NAMALWA (cell line): Measurements from ENCODE around the gene KRTAP19-1.
A peak's percentile ranks its signal among the peaks of the same experiment; 100 is the strongest.

Source experiments
- DNase-seq: peaks from one replicate; pipeline ENCODE4 v3.0.0-alpha.2; 2015; ENCODE audit warnings: low spot score

Gene KRTAP19-1

DNA sequence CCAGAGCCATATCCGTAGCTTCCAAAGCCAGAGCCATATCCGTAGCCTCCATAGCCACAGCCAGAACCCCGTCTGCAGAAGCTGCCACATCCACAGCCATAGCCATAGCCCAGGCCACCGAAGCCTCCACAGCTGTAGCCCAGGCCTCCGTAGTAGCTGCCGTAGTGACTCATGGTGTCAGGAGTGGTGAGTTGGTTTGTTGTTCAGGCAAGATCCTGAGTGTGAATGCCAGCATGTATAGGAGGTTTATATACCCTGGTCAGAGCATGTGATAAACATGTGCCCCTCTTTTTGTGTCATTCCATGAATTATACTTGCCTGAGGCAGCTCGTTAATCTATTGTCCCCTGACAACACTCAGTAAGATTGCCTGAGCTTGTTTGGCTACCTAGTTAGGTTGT is at the start of gene KRTAP19-1:
KRTAP19-1 (minus strand) TSS at position 223 of the 400 bp plus-strand sequence; CDS start at position 173, 50 bp downstream.
- DNase-seq, result no peak

DNA sequence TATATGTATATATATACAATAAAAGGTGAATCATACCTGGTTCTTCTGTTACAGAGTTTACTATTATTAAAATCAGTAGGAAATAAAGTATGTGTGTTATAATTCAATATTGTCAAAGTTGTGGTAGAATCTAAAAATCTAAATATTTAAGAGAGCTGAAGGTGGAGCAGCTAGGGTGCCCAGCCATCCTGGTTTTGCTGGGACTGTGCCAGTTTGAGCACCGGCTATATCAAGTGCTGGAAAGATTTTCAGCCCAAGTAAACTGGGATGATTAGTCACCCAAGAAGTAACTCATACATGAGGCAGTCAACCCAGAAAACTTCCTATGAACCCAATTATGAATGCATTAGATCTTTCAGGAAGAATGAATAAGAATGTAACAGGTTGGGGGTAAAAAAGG is 38.7 kb upstream of the KRTAP19-1 start:
- DNase-seq, result no peak

DNA sequence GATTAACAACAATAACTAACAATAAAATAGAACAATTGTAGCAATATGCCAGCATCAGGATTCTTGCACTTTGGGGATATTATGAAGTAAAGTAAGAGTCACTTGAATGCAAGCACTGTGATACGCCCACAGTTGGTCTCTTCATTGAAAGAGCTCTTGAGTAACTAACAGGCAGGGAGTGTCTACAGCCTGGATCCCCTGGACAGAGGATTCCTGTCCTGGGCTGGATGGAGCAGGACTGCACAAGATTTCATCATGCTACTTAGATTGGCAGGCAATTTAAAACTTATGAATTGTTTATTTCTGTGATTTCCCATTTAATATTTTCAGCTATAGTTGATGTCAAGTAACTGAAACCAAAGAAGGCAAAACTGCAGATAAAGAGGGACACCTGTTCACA is 35.5 kb upstream of the KRTAP19-1 start:
- DNase-seq, result no peak

DNA sequence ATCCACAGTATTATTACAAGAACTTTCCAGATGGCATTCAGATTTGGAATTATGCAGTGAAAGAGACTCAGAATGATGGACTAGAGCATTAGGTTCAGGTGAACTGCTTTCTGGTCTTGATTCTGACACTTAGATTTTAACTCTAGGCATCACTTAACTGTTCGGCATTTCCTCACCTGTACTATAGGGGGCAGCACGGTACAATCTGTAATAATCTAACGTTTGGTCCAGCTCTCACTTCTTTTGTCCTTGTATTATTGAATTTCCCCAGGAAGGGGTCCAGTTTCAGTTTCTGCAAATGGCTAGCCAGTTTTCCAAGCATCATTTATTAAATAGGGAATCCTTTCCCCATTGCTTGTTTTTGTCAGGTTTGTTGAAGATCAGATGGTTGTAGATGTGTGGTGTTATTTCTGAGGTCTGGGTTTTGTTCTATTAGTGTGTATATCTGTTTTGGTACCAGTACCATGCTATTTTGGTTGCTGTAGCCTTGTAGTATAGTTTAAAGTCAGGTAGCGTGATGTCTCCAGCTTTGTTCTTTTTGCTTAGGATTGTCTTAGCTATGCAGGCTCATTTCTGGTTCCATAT is 25.5 kb upstream of the KRTAP19-1 start:
- peak; percentile 20 for DNase-seq

DNA sequence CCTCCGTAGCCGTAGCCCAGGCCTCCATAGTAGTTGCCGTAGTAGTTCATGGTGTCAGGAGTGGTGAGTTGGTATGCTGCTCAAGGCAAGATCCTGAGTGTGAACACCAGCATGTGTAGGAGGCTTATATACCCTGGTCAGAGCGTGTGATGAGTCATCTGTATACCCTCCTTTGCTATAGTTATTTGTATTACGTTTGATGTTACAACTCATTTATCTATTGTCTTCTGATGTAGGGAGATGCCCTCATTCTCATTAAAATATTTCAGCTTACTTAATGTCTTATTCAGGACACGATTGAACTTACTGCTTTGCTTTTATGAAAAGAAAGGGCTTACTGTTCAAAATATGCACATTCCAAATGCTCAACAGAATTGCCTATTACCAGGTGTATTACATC is 21.9 kb upstream of the KRTAP19-1 start, which contains the start of gene KRTAP19-5:
KRTAP19-5 (minus strand) TSS at position 101 of the 400 bp plus-strand sequence; CDS start at position 50, 51 bp downstream.
- no peak for DNase-seq

DNA sequence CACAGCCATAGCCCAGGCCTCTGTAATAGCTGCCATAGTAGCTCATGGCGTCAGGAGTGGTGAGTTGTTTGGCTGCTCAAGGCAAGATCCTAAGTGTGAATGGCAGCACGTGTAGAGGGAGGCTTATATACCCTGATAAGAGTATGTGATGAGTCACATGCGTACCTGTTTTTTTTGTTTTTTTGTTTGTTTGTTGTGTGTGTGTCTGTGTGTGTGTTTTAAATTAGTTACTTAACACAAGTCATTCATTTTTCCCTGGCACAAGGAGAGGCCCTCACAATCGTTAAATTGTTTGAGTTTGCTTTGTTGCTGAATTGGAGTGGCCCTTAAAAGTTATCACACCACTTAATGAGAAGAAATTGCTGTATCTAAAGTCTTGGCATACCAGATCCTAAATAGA is 16.9 kb upstream of the KRTAP19-1 start, which contains the start of gene KRTAP19-4:
KRTAP19-4 (minus strand) TSS at position 101 of the 400 bp plus-strand sequence; CDS start at position 46, 55 bp downstream.
- DNase-seq, result no peak

DNA sequence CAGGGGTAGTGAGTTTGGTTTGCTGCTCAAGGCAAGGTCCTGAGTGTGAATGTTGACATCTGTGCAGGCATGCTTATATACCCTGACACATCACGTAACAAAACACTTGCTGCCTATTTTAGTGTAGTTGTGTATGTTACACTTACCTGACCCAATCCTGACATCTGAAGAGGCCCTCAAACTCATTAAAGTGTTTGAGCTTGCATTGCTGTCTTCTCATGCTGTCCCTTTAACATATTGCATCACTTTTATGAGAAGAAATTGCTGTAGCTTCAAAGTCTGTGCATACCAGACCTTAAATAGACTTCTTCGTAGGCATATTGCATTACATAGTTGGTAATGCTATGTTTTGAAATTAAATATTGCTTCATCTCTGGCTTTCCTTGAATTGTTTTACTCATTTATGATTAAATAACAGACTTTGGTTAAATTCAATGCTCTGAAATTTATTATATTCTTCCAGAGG is 11.8 kb upstream of the KRTAP19-1 start, which contains the start of gene KRTAP19-3:
KRTAP19-3 (minus strand) TSS at position 51 of the 466 bp plus-strand sequence. CDS start 56 bp downstream, outside the sequence.
- DNase-seq, result no peak

DNA sequence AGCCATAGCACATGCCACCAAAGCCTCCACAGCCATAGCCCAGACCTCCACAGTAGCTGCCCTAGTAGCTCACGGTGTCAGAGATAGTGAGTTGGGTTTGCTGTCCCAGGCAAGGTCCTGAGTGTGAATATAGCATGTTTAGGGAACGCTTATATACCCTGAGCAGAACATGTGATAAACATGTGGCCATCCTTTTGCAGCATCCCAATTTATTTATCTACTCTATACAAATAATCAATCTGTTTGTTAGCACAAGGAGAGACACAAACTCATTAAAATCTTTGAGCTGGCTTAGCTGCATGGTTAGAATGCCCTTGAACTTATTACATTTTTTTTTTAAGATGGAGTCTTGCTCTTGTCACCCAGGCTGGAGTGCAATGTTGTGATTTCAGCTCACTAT is 7.2 kb upstream of the KRTAP19-1 start, which contains the start of gene KRTAP19-2:
KRTAP19-2 (minus strand) TSS at position 101 of the 400 bp plus-strand sequence; CDS start at position 13, 88 bp downstream.
- DNase-seq, result no peak

DNA sequence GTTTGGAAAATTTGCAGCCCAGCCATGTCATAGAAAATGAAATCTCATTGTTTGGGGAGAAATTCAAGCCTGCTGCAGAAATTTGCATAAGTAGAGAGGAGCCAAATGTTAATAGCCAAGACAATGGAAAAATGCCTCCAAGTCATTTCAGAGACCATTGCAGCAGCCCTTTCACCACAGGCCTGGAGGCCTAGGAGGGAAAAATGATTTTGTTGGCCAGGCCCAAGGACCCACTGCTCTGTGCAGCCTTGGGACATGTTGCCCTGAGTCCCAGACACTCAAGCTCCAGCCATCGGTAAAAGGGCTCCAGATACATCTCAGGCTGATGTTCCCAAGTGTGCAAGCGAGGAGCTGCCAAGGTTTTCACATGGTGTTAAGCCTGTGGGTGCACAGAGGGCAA is 6.0 kb upstream of the KRTAP19-1 start:
- DNase-seq, result no peak

DNA sequence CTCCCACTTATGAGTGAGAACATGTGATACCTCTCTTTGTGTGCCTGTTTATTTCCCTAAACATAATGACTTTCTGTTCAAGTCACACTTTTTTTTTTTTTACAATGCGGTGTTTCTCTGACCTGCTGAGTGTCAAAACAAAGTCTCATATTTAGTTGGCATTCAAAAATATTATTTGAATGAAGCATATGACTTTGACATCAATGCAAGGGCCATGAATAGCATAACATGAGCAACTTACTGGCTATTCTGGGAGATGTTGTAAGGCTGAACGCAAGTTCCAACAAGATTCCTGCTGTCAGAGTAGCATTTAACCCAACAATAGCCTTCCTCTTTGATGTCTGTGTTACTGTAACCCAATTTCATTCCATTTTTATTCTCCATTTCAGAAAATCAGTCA is 2.0 kb upstream of the KRTAP19-1 start:
- no peak for DNase-seq

DNA sequence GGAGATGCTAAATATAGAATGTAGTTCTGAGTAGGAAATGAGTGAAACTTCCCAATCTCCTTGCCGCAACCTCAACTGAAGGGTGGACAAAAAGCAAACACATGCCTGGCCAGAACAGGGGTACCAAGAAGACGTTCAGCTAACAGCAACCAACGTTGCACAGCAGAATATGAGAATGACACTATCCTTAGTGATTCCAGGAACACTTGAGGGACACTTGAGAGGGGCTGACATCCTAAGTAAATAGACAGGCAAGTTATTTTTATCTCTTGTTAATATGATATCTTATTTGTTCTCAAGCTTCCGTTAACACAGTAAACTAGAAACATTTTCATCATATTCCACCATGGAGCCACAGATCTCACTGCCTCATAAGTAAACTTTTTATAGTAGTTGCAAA is 908 bp downstream of the KRTAP19-1 start:
- DNase-seq, result no peak

DNA sequence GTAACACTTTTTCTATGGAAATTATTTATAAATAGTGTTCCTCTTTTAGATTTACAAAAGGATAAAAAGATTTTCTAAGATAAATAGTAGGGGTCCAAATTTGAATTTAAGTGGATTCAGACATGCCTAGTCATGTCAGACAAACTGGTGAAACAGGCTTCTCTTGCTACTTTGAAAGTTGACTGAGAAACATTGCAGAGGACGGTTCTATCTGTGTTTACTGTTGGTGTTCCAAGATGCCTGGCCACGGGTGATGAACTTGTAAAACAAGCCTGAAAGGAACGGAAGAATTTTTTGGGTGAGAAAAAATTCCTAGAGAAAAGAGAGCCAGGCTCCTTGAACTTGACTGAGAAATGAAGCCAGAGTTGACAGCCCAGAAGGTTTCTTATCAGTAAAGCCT is 2.2 kb downstream of the KRTAP19-1 start:
- no peak for DNase-seq

DNA sequence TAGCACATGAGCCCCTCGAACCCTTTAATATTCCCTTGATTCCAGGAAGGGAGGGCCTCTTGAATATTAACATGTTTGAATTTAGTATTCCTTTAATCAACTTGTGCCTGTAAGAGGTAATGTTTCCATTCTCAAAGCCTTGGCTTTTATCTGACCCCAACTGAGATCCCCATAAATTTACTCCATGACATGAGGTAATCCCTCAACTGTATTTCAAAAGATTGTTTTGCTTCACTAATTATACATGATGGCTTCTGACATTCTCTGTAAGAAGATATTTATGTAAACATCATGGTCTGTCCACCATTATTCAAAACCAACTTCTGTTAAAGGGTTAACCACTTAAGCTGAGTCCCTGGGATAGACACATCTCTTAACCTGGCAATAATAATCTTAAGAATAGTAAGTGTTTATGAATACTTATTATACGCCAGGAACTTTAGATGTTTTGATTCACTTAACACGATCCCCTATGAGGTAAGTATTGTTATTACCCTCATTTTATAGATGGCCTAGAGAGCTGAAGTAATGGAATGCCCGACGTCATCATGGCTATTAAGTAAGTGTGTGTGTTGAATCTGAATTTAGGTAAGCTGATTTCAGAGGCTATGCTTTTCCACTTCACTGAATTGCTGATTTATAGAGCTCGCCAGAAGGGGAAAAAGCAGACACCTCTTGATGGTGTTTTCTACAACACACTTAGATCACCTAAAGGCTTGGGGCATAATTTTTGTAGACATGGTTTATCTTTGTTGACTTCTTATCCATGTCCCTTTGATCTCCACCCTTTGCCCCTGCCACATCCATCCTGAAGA is 11.1 kb downstream of the KRTAP19-1 start:
- no peak for DNase-seq

DNA sequence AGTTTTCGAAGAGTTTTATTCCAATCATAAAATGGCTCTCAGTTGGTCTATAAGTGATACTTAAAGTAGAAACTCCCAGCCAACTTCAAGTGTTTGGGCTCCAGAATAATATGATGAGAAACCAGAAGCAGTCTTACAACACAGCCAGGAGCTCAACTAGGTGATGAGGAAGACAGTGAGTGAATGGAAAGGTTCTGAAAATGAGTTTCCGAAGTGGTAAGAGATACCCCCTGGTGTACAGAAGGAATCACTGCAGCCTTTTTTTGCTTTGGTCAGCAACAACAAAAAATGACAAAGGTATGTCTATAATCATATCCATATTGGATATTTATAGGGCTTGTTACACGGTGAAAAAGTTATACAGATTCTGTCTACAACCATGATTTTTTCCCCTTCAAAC is 16.5 kb downstream of the KRTAP19-1 start:
- DNase-seq, result peak; percentile 54

DNA sequence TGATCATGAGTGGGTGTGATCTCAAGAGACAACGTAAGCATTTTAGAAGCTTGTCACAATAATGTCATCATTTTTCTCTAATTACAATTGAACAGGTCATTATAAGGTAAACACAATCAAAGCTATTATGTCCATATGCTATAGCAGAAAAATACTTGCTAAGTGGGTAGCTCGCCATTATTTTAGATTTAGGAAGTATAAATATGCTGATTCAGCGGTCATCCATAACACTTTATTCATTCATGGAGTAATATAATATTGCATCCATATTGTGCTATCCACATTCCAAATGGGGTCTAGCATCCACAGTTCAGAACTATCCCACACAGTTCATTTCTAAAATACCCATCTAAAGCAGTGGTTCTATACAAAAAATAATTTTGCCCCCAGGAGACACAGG is 31.7 kb downstream of the KRTAP19-1 start:
- no peak for DNase-seq

DNA sequence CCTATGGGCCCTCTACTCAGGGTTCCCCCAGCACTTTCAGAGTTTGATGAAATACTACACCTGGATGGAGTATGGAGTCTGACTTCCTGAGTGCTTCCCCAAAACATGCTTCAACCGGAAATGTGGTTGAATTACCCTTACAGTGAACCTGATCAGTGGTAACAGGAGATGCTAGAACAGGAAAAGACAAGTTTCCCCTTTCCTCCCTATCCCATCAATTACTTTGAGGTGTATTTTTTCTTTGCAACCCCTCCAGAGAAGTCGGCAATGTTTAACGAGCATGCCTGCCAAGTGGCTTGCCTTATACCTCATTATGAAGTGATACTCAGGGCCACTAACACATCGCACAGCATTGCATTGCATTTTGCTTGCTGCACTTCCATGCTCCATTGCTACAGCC is 33.1 kb downstream of the KRTAP19-1 start:
- no peak for DNase-seq

DNA sequence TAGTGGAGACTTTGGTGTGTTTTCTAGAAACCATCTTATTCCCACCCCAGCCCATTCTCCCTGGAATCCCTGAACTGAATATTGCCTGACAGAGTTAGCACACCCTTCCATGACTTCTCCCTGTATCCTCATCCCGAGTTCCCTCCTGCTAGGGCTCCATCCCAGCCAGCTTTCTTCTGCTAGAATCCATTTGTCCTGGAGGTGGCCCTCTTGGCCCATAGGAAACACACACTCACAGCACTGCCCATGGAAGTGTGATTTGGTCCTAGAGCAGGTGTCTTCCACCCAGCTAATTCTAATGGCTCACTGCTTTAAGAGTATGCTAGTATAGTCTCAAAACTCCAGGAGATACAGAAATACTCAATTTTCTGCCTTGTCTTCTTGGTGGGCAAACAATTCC is 36.0 kb downstream of the KRTAP19-1 start:
- no peak for DNase-seq

DNA sequence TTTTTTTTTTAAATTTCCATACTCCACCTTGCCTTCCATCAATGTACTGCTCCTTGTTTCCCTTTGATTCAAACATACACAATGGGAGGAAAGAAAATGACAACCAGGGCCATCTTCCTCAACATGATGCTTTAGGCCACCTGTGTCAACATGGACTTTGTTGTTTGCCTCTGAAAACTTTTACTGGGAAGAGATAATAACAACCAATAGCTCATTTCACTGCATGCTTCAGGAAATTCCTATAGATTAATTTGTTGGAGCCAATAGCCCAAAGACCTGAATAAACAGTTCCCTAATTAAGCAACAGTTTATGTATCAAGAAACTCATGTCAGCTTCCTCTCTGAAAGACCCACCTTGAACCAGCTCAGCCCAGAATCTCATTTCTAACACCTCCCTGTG is 36.9 kb downstream of the KRTAP19-1 start:
- DNase-seq, result no peak

DNA sequence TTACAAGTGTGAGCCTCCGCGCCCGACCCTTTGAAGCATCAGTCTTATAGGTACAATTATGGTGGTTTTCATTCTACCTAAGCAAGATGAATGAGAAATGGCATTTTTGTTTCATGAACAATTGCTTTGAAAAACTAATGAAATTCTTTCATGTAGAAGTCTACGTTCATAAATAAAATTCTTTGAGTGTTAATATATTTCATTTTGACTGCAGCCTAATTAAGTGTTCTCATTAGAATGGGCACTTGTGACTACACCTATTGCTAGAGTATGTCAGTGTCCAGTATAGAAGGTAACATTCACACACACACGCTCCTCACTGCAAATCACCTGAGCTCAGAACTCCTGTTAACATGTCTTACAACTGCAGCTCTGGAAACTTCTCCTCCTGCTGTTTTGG is 40.2 kb downstream of the KRTAP19-1 start, which contains the start of gene KRTAP15-1:
KRTAP15-1 (plus strand) TSS at position 301 of the 400 bp plus-strand sequence; CDS start at position 354, 53 bp downstream.
- DNase-seq, result no peak

DNA sequence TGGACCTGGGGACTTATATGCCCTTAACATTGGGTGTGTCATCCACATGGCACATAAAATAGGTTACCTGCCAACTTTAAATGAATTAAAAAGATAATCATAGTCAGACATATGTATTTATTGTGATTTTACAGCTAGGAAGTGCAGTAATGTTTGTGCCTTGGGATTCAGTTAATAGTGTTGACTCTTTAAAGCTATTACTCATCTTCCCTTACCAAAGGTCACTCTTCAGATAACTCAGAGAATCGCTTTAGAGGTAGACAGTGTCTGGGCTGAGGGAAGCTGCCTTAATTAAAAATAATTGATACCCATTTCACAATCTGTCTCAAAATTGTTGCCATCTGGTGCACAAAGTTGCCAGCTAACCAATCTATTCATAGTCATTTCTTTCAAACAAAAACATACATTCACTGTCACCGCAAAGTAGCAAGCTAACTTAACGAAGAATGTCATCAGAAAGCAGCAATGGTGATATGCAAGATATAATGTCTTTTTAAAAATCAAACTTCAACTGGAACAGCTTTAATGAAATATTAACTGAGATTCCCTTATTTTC is 43.1 kb downstream of the KRTAP19-1 start:
- DNase-seq, result no peak

DNA sequence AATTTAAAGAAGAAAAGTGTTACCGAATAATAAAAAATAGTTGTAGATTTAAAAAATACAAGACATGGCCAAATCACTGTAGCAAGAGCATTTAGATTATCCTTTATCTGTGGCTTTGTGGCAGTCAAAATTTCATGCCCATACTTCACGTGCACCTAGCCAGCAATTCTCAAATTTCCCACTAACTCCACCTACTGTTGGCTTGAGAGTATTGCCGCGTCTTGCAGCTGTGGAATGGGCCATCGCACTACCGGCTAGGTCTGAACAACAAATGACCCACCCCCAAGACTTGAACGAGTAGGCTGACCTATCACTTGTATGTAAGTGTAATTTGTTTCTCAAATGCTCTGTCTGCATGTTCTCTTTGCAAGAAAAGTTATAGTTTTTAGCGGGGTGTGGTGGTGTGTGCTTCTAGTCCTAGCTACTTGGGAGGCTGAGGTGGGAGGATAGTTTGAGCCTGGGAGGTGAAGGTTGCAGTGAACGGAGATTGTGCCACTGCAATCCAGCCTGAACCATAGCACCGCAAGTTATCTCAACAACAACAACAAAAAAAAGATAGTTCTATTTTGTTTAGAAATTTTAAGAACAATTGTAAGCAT is 46.0 kb downstream of the KRTAP19-1 start:
- peak; percentile 67 for DNase-seq

DNA sequence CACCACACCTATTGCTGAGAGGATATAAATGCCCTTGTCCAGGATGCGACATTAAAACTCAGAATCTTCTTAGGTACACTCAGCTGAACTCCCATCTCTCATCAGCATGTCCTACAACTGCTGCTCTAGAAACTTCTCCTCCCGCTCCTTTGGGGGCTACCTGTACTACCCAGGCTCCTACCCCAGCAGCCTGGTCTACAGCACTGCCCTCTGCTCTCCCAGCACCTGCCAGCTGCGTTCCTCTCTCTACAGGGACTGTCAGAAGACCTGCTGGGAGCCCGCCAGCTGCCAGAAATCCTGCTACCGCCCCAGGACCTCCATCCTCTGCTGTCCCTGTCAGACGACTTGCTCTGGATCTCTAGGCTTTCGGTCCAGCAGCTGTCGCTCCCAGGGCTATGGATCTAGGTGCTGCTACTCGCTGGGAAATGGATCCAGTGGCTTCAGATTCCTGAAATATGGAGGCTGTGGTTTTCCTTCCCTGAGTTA is 50.0 kb downstream of the KRTAP19-1 start, which contains the start of gene KRTAP13-4:
KRTAP13-4 (plus strand) TSS at position 51 of the 486 bp plus-strand sequence; CDS start at position 107, 56 bp downstream.
- no peak for DNase-seq
